K562 (cell line): ENCODE measurements around the gene GEN1. TPM values are rescaled to one million over a fixed set of nuclear protein-coding genes. Genes with fewer than 3 reads are reported as not detected.
A peak's percentile ranks its signal among the peaks of the same experiment; 100 is the strongest.

ENCODE experiments used
- ATAC-seq: fragments of 200-7000 bp; cut with Tn5 transposase; 3 replicates; pipeline ENCODE4 v1.9.1; 2020; ENCODE audit warnings: moderate library complexity
- BruUV-seq: library from RNA; stranded (reverse); fragments of 400-500 nt; replicated peaks from 2 replicates; lab custom pipeline; 2021; lab: Mats Ljungman, UMichigan
- CTCF ChIA-PET: fragments of 300-600 bp; formaldehyde crosslinking; extraction: SDS; loops from one replicate; lab custom pipeline; 2021; ENCODE audit warnings: low intra/inter-chr PET ratio; lab: Yijun Ruan, JAX
- POLR2A ChIA-PET: fragments of 300-600, 350-650 bp; sonication (Branson Sonifier 250); formaldehyde crosslinking; extraction: SDS; loops from one replicate; lab custom pipeline; 2021; ENCODE audit warnings: antibody characterized with exemption, inconsistent platforms; lab: Yijun Ruan, JAX
- DNase-seq, 4 experiments: peaks; one replicate each; pipeline versions ENCODE4 v3.0.0 to v3.0.0-alpha.2; 2011 to 2018; ENCODE audit warnings: low spot score in 3 of 4, mixed read lengths in 3 of 4; ENCODE audit errors: extremely low read depth in 1 of 4
- FAIRE-seq: peaks from 2 replicates; lab custom pipeline; 2011; peaks lifted over from hg19 to GRCh38; lab: Jason Lieb, UNC
- H2AFZ ChIP-seq: 2 replicates; pipeline ENCODE4 v1.6.0; 2011; ENCODE audit warnings: low read depth, low read length, control low read depth, inconsistent platforms
- H3K27ac ChIP-seq: fragments of 200-600 bp; 3 replicates; pipeline ENCODE4 v1.8.0; 2011; ENCODE audit warnings: low read depth, mild to moderate bottlenecking, control low read depth, inconsistent platforms, low read length, moderate library complexity, mixed read lengths; ENCODE audit errors: extremely low read depth
- H3K27me3 ChIP-seq, 2 experiments: fragments of 300-600 bp in 1 of 2; 2 replicates in 1 of 2; 3 replicates in 1 of 2; pipeline versions ENCODE4 v1.6.0 to v1.8.0; 2011; ENCODE audit warnings: inconsistent platforms in 2 of 2, low read length in 2 of 2, mild to moderate bottlenecking in 1 of 2, mixed read lengths in 1 of 2, moderate library complexity in 1 of 2; ENCODE audit not compliant: control insufficient read depth in 2 of 2, insufficient read depth in 2 of 2
- H3K36me3 ChIP-seq: fragments of 300-600 bp; 3 replicates; pipeline ENCODE4 v1.8.0; 2011; ENCODE audit warnings: mild to moderate bottlenecking, low read length, inconsistent platforms; ENCODE audit not compliant: control insufficient read depth, insufficient read depth
- H3K4me1 ChIP-seq, 2 experiments: fragments of 200-600 bp in 1 of 2; replicated peaks in 1 of 2; 2 replicates in 1 of 2; 3 replicates in 1 of 2; pipeline versions ENCODE4 v1.5.1 to v1.8.0; 2011; ENCODE audit warnings: inconsistent platforms in 2 of 2, low read length in 2 of 2, mild to moderate bottlenecking in 1 of 2, mixed read lengths in 1 of 2, moderate library complexity in 1 of 2; ENCODE audit not compliant: control insufficient read depth in 2 of 2, insufficient read depth in 2 of 2
- H3K4me2 ChIP-seq: 2 replicates; pipeline ENCODE4 v1.6.1; 2011; ENCODE audit warnings: low read length, control low read depth, inconsistent platforms, mixed read lengths; ENCODE audit not compliant: insufficient read depth
- H3K4me3 ChIP-seq: fragments of 200-600 bp; sonication (generic), shearing (Covaris generic); 2 replicates; pipeline ENCODE4 v1.5.1; 2016; ENCODE audit warnings: control low read depth, inconsistent platforms
- H3K79me2 ChIP-seq: fragments of 200-600 bp; 3 replicates; pipeline ENCODE4 v1.8.0; 2011; ENCODE audit warnings: low read length, inconsistent platforms; ENCODE audit not compliant: control insufficient read depth, insufficient read depth
- H3K9ac ChIP-seq, 2 experiments: 2 replicates each; pipeline versions ENCODE4 v1.6.0 to v1.6.1; 2011; ENCODE audit warnings: low read depth in 2 of 2, low read length in 2 of 2, control low read depth in 1 of 2, inconsistent platforms in 1 of 2, mild to moderate bottlenecking in 1 of 2, mixed read lengths in 1 of 2; ENCODE audit not compliant: insufficient read depth in 1 of 2
- H3K9me1 ChIP-seq: one replicate; pipeline ENCODE4 v1.6.0; 2011; ENCODE audit warnings: inconsistent platforms, mild to moderate bottlenecking, low read length, moderate library complexity; ENCODE audit not compliant: control insufficient read depth, insufficient read depth
- H3K9me3 ChIP-seq: replicated peaks from 2 replicates; pipeline ENCODE4 v1.5.1; 2011; ENCODE audit warnings: low read depth, low read length, inconsistent platforms; ENCODE audit not compliant: control insufficient read depth, insufficient read depth
- H4K20me1 ChIP-seq: replicated peaks from 2 replicates; pipeline ENCODE4 v1.6.1; 2011; ENCODE audit warnings: low read length, inconsistent platforms, mixed read lengths; ENCODE audit not compliant: control insufficient read depth, insufficient read depth
- CBFA2T3 ChIP-seq: fragments of 450-650 bp; IDR thresholded peaks from 2 replicates; pipeline ENCODE4 v1.6.1; 2017
- FOXP1 ChIP-seq: sonication (generic); formaldehyde crosslinking; IDR thresholded peaks from 2 replicates; pipeline ENCODE4 v1.8.0; 2022; ENCODE audit warnings: mild to moderate bottlenecking, missing genetic modification reagents
- MYNN ChIP-seq, 2 experiments: sonication (generic); formaldehyde crosslinking in 1 of 2; IDR thresholded peaks; 2 replicates each; pipeline versions ENCODE4 v1.5.0 to v1.6.1; 2016 to 2020; ENCODE audit warnings: antibody characterized with exemption in 1 of 2, missing genetic modification reagents in 1 of 2
- ZNF253 ChIP-seq: fragments of 250-450 bp; sonication (Bioruptor Pico); conservative IDR thresholded peaks from 2 replicates; pipeline ENCODE4 v1.6.1; 2021; ENCODE audit warnings: mild to moderate bottlenecking
- WGBS: fragments of 100-300 bp; shearing (Covaris generic); methylation state at CpG from one replicate; pipeline ENCODE4 v1.1.6; 2016; ENCODE audit warnings: low coverage, mixed read lengths; ENCODE audit not compliant: insufficient coverage; ENCODE audit errors: missing lambda C conversion rate; 5-methylcytosine and 5-hydroxymethylcytosine counted together
- in situ Hi-C: fragments of 300-500 bp; cut with MboI; formaldehyde crosslinking; loops from 4 replicates; pipeline ENCODE4 v1.15.0; 2018; ENCODE audit warnings: inconsistent platforms, mixed read lengths
- intact Hi-C: fragments of 100-400 bp; cut with micrococcal nuclease; formaldehyde crosslinking; loops from 2 replicates; pipeline ENCODE4 v1.14.2; 2022
- polyA plus RNA-seq, 8 experiments: library from polyadenylated mRNA; depleted of rRNA in 4 of 8; stranded (reverse) in 5 of 8; unstranded in 3 of 8; fragments of >200 nt; fragmentation: Nextera tagmentation in 2 of 8; fragmentation: Illumina TruSeq in 1 of 8; extraction: Ambion mirVana in 2 of 8; extraction: Trizol in 1 of 8; gene quantifications; 2 replicates each; pipeline versions ENCODE4 v1.2.1 to v1.2.3, GENCODE V29; 2011 to 2014; ENCODE audit warnings: inconsistent platforms in 1 of 8, missing spikeins in 1 of 8
- total RNA-seq, 7 experiments: library from RNA; depleted of rRNA in 6 of 7; stranded (reverse); fragments of >200 nt in 6 of 7; fragmentation: Illumina TruSeq in 2 of 7; extraction: Trizol in 2 of 7; gene quantifications; 2 replicates each; pipeline versions ENCODE4 v1.2.1 to v1.2.3, GENCODE V29; 2011 to 2021; ENCODE audit warnings: low replicate concordance in 1 of 7
- TF ChIP-seq, protein P1 (sequence below): fragments of 250-450 bp; sonication (Bioruptor Pico); IDR thresholded peaks from 2 replicates; pipeline ENCODE4 v1.9.0; 2021; ENCODE audit warnings: mild to moderate bottlenecking, inconsistent platforms
- TF ChIP-seq, protein P2 (sequence below): sonication (generic); formaldehyde crosslinking; IDR thresholded peaks from 2 replicates; pipeline ENCODE4 v1.8.1; 2022; ENCODE audit warnings: missing genetic modification reagents

Gene GEN1
- total and polyA plus RNA-seq, 9 of the 15 experiments (the other 6 are each of a cell fraction or from before 2014, with no cell fraction given): 8.6 to 39.7 (median 24.5) TPM

DNA sequence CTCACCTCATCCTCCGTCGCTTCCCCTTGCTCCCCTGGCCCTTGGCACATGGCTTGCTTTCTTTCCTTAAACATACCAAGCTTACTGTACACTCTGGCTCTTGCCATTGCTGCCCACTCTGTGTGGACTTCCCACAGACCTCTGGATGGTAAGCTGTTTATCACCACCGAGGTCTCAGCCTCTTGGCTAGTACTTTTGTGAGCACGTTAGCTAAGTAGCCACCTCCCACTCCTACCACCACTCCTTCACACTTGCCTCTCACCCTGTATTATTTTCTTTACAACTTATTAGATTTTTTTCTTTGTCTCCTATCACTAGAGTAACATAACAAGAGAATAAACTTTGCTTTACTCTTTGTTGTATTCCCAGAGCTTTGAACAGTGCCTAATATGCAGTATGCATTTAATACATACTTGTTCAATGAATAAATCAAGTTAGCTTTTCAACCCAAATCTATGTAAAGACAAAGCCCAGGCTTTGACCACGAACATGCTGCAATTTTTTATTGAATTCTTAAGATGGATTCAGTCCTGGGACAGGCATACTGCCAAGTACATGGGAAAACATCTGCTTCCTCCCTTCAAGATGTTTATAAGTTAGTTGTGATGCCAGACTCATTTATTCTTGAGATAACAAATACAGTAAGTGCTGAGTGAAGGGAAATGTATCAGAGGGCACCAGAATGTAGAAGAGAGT lies 37.3 kb downstream of the GEN1 start:
- no peaks in the 10 kb centered on the region for H3K4me1 ChIP-seq
- WGBS: 0% methylated on average over 5 of the region's 5 CpGs
- intact Hi-C loops (no loop called here), in situ Hi-C loops (no loop called here)
- ChIA-PET POLR2A (interaction anchor here (1.0 kb wide), 1 partner anchor 21 kb away, joined by 3 read pairs; no protein-coding TSS in a partner anchor), CTCF (no interaction called here)
- H4K20me1 ChIP-seq: no peaks in the 10 kb centered on the region
- no peaks in the 10 kb centered on the region for H3K79me2 ChIP-seq
- H3K27ac ChIP-seq: no peak overlapping the region
- H3K9me1 ChIP-seq: no peaks in the 10 kb centered on the region
- no peak overlapping the region for H2AFZ ChIP-seq
- BruUV-seq: no TSS peak
- H3K4me3 ChIP-seq: no peak overlapping the region
- no peaks in the 10 kb centered on the region for H3K36me3 ChIP-seq
- peaks cover 3 to 20% of the 10 kb centered on the region in 2 experiments; a peak in 3 of 5 replicates for H3K27me3 ChIP-seq
- no peak overlapping the region for H3K4me2 ChIP-seq
- FAIRE-seq: no peak
- no peak overlapping the region for H3K9ac ChIP-seq
- DNase-seq: no peak
- TF ChIP-seq ZNF253 (CRISPR knock-in tag) (no peak), CBFA2T3 (peak; percentile 30; the same call in 1 of the 2 replicates), MYNN (IDR thresholded peaks at IDR 0.05) (no peak), MYNN (CRISPR knock-in tag; IDR thresholded peaks at IDR 0.05) (no peak), FOXP1 (CRISPR knock-in tag) (no peak)
- TF ChIP-seq, protein P1, sequence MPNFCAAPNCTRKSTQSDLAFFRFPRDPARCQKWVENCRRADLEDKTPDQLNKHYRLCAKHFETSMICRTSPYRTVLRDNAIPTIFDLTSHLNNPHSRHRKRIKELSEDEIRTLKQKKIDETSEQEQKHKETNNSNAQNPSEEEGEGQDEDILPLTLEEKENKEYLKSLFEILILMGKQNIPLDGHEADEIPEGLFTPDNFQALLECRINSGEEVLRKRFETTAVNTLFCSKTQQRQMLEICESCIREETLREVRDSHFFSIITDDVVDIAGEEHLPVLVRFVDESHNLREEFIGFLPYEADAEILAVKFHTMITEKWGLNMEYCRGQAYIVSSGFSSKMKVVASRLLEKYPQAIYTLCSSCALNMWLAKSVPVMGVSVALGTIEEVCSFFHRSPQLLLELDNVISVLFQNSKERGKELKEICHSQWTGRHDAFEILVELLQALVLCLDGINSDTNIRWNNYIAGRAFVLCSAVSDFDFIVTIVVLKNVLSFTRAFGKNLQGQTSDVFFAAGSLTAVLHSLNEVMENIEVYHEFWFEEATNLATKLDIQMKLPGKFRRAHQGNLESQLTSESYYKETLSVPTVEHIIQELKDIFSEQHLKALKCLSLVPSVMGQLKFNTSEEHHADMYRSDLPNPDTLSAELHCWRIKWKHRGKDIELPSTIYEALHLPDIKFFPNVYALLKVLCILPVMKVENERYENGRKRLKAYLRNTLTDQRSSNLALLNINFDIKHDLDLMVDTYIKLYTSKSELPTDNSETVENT (CRISPR knock-in tag): no peak
- TF ChIP-seq, protein P2, sequence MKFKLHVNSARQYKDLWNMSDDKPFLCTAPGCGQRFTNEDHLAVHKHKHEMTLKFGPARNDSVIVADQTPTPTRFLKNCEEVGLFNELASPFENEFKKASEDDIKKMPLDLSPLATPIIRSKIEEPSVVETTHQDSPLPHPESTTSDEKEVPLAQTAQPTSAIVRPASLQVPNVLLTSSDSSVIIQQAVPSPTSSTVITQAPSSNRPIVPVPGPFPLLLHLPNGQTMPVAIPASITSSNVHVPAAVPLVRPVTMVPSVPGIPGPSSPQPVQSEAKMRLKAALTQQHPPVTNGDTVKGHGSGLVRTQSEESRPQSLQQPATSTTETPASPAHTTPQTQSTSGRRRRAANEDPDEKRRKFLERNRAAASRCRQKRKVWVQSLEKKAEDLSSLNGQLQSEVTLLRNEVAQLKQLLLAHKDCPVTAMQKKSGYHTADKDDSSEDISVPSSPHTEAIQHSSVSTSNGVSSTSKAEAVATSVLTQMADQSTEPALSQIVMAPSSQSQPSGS: no peak
- no peak for ATAC-seq
- H3K9me3 ChIP-seq: no peaks in the 10 kb centered on the region
